Immature natural killer cell (primary cell): Measurements from ENCODE around the gene TRIM44. TPM values are rescaled to one million over a fixed set of nuclear protein-coding genes. Genes with fewer than 3 reads are reported as not detected.
"Not testable (repeated sequence)": the region's sequence is repeated elsewhere in the genome, so short reads cannot be mapped to it uniquely, and the experiment has no call there.

ENCODE experiments used
- DNase-seq, 3 donors: peaks; one replicate each; pipeline ENCODE4 v3.0.0; 2022; ENCODE audit warnings: mixed read lengths in 1 of 3
- H3K27ac Mint-ChIP-seq, 6 donors: one replicate each; pipeline ENCODE4 v1.8.0; 2020; ENCODE audit warnings: mixed read lengths in 6 of 6, mild to moderate bottlenecking in 5 of 6, inconsistent platforms in 4 of 6, moderate library complexity in 3 of 6
- H3K27me3 Mint-ChIP-seq, 3 donors: one replicate each; pipeline ENCODE4 v1.8.0; 2020 to 2021; ENCODE audit warnings: low read depth in 3 of 3, mild to moderate bottlenecking in 3 of 3, mixed read lengths in 3 of 3, moderate library complexity in 3 of 3, inconsistent platforms in 1 of 3
- H3K36me3 Mint-ChIP-seq, 3 donors: one replicate each; pipeline ENCODE4 v1.8.0; 2020; ENCODE audit warnings: mixed read lengths in 3 of 3, inconsistent platforms in 2 of 3, mild to moderate bottlenecking in 2 of 3
- H3K4me1 Mint-ChIP-seq, 2 donors: one replicate each; pipeline ENCODE4 v1.8.0; 2020; ENCODE audit warnings: inconsistent platforms in 2 of 2, mild to moderate bottlenecking in 2 of 2, mixed read lengths in 2 of 2, moderate library complexity in 1 of 2
- H3K4me3 Mint-ChIP-seq, 5 donors: one replicate each; pipeline ENCODE4 v1.8.0; 2020; ENCODE audit warnings: mild to moderate bottlenecking in 5 of 5, mixed read lengths in 5 of 5, inconsistent platforms in 3 of 5, moderate library complexity in 3 of 5
- H3K9me3 Mint-ChIP-seq, 6 donors: one replicate each; pipeline ENCODE4 v1.8.0; 2020; ENCODE audit warnings: mild to moderate bottlenecking in 6 of 6, mixed read lengths in 6 of 6, inconsistent platforms in 4 of 6, moderate library complexity in 3 of 6
- polyA plus RNA-seq, 3 donors: library from polyadenylated mRNA; unstranded; fragments of 300-500 nt; fragmentation: Illumina TruSeq; gene quantifications; one replicate each; pipeline ENCODE4 v1.2.3, GENCODE V29; 2021

Gene TRIM44
- polyA plus RNA-seq, 3 donors from 2014 or later = 36.0 to 55.3 (median 41.1) TPM

DNA sequence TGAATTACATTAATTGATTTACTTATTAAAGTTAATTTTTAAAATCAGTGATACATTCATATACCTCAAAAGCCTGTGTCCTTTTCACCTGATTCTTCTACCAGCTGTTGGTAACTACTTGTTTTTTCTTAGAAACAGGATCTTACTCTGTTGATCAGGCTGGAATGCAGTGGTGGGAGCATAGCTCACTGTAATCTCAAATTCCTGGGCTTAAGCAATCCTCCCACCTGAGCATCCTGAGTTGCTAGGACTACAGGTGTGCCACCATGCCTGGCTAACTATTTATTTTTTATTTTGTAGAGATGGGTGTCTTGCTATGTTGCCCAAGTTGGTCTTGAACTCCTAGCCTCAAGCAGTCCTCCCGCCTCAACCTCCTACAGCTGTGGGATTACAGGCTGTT, 4.7 kb downstream of the TRIM44 start:
- Mint-ChIP-seq H3K4me3 (no peak overlapping the region), H3K4me1 (peaks cover 66 to 92% of the 10 kb centered on the region in 2 donors), H3K9me3 (peaks cover 6 to 31% (median 18%) of the 10 kb centered on the region in 6 donors), H3K27me3 (peaks cover 2 to 15% (median 14%) of the 10 kb centered on the region in 3 donors), H3K27ac (no peak overlapping the region), H3K36me3 (peaks cover 16 to 31% (median 30%) of the 10 kb centered on the region in 3 donors)
- DNase-seq = no peak

DNA sequence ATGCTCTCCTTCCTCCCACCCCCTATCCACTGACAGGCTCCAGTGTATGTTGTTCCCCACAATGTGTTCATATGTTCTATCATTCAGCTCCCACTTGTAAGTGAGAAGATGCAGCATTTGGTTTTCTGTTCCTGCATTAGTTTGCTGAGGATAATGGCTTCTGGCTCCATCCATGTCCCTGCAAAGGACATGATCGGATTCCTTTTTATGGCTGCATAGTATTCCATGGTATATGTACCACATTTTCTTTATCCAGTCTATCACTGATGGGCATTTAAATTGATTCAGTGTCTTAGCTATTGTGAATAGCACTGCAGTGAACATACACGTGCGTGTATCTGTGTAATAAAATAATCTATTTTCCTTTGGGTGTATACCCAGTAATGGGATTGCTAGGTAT, 5.8 kb downstream of the TRIM44 start:
- H3K36me3 Mint-ChIP-seq = peaks cover 16 to 30% (median 30%) of the 10 kb centered on the region in 3 donors
- not testable (repeated sequence) for H3K27me3 Mint-ChIP-seq, H3K27ac Mint-ChIP-seq, DNase-seq, H3K4me3 Mint-ChIP-seq
- H3K9me3 Mint-ChIP-seq = peaks cover 6 to 27% (median 18%) of the 10 kb centered on the region in 6 donors
- peaks cover 69 to 94% of the 10 kb centered on the region in 2 donors for H3K4me1 Mint-ChIP-seq

DNA sequence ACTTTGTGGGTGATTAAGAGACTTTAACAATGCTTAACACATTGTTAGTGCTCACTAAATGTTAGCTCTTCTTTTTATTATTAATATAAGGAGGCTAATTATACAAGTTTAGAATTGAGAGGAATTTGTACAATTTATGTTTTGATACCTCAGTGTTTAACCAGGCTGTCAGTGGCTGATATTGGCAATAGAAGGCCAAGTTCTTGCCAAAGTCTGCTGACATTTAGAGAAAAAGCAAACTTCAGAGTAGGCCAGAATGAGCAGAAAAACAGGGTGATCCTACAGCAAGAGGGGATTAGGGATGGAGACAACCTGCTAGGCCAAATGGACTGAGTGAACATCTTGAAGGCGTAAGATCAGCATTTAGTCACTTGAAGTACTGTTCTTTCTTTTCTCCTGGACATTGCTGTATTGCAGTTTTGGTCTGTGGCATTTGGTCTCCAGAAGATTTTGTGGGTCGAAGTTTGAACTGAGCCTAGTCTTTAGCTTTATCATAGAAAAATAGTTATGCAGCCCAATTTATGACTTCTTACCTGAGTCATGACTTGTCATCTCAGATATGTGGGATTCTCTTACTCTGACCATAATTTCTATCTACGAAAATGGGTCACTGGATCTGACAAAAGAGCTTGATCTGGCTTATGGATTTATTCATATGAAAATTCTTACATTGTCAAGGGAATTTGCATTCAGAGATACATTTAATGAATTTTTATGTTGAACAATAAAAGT, 9.0 kb downstream of the TRIM44 start:
- Mint-ChIP-seq H3K4me3 (no peak overlapping the region), H3K9me3 (peaks cover 0 to 4% (median 0%) of the 10 kb centered on the region in 6 donors), H3K4me1 (peaks cover 62 to 91% of the 10 kb centered on the region in 2 donors), H3K36me3 (peaks cover 4 to 16% (median 10%) of the 10 kb centered on the region in 3 donors), H3K27me3 (no peaks in the 10 kb centered on the region), H3K27ac (peak overlapping the region in 1 of 6 donors; percentile 10)
- no peak for DNase-seq

DNA sequence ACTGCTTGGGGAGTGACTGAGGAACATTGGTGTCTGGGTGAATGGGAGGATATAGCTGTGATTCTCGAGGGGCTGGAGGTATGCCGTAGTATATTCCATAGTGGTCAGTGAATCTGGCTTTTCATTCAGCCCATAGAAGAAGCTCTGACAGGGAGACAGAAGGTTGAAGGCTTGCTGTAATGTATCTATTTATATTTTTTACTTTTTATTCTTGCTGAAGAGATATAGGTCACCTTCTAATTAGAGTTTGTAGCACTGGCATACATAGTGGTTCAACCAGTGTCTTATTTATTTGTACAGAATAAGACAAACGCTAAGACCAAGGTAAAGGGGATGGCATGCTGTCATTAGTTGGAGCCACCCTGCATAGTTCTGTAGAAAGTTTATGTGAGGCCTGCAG, 10.0 kb downstream of the TRIM44 start:
- no peak for DNase-seq
- Mint-ChIP-seq H3K27me3 (no peaks in the 10 kb centered on the region), H3K27ac (no peak overlapping the region), H3K4me3 (no peak overlapping the region), H3K36me3 (peaks cover 4 to 14% (median 8%) of the 10 kb centered on the region in 3 donors), H3K9me3 (no peaks in the 10 kb centered on the region), H3K4me1 (peaks cover 63 to 91% of the 10 kb centered on the region in 2 donors)

DNA sequence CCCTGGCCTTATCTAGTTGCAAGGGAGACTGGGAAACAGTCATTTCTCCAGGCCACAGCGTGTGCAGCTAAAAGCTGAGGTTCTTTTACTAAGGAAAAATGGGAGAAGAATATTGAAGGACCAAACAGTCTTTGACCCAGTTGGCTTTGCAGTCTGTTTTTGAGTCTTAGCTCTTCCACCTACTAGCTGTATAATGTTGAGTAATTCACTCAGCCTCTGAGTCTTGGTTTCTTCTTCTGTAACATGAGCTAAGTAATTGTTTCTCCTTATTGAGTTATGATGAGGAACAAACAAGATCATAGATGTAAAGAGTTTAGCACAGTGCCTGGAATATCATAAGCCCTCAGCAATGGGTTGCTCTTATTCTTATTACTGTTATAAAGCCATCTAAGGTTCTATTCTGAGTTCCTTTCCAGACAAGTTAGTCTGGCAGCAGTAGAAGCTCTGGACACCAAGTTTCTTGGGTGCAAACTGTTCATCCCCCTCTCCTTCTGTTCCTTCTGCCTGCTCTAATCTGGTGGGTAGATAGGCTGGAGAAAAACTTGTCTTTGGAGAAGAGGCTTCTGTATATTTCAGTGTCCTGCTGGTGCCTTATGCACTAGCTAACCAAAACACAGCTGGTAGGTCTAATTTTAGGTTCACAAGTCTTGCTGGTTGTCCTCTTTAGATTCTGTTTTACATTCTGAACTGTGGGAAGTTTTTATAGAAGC, 13.5 kb downstream of the TRIM44 start:
- Mint-ChIP-seq H3K4me1 (peaks cover 56 to 91% of the 10 kb centered on the region in 2 donors), H3K9me3 (no peaks in the 10 kb centered on the region), H3K4me3 (no peak overlapping the region), H3K27me3 (no peaks in the 10 kb centered on the region), H3K27ac (peak overlapping the region in 1 of 6 donors; percentile 4), H3K36me3 (no peaks in the 10 kb centered on the region)
- DNase-seq = no peak

DNA sequence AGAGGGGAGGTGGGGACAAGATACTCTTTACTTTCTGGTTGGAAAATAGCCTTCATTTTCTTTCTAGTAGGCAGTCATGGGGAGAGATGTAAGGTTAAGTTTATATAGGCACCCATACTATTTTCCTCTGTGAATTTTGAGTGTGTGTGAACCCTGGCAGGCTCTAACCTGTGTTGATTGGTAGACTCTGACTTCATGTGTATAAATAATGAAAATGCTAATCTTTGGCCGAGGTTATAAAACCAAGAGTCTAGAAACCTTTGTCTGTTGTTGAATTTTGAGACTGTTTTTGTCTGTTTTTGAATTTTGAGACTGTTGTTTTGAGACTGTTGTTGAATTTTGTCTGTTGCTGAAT, 14.0 kb downstream of the TRIM44 start:
- no peak for DNase-seq
- no peak overlapping the region for H3K4me3 Mint-ChIP-seq
- no peaks in the 10 kb centered on the region for H3K9me3 Mint-ChIP-seq
- no peak overlapping the region for H3K27ac Mint-ChIP-seq
- peaks cover 56 to 91% of the 10 kb centered on the region in 2 donors for H3K4me1 Mint-ChIP-seq
- H3K27me3 Mint-ChIP-seq = no peaks in the 10 kb centered on the region
- H3K36me3 Mint-ChIP-seq = peaks cover 0 to 4% (median 0%) of the 10 kb centered on the region in 3 donors

DNA sequence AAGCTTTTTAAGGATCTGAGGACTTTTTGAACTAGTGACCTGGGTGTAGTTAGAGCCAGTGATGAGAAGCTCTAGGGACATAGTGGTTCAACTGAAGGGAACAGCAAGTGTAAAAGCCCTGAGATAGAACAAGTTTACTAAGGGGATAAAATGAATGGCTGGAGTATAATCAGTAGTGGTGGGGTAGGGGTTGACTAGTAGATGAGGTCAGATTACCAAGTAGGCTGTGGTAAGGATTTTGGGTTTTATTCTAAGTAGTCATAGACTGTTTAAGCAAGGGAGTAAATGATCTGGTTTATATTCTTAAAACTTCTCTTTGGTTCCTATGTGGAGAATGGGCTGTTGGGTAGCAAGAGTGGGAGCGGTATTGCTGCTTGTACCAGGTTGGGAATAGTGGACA, 15.3 kb downstream of the TRIM44 start:
- peaks cover 0 to 6% (median 0%) of the 10 kb centered on the region in 3 donors for H3K36me3 Mint-ChIP-seq
- no peak for DNase-seq
- H3K4me1 Mint-ChIP-seq = peaks cover 49 to 91% of the 10 kb centered on the region in 2 donors
- peak overlapping the region in 2 of 6 donors; percentile 0 to 4 for H3K27ac Mint-ChIP-seq
- no peaks in the 10 kb centered on the region for H3K9me3 Mint-ChIP-seq
- H3K4me3 Mint-ChIP-seq = no peak overlapping the region
- H3K27me3 Mint-ChIP-seq = no peaks in the 10 kb centered on the region

DNA sequence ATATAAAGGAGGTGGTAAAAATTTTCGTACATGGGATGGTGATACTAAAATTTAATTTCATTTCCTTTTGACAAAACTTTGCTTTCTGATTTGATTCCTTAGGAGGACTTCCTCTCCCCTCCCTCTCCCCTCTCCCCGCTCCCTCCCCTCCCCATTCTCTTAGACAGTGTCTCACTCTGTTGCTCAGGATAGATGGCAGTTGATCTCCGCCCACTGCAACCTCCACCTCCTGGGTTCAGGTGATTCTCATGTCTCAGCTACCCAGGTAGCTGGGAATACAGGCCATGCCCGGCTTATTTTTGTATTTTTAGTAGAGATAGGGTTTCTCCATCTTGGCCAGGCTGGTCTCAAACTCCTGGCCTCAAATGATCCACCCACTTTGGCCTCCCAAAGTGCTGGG, 15.9 kb downstream of the TRIM44 start:
- no peak overlapping the region for H3K27ac Mint-ChIP-seq
- peaks cover 46 to 91% of the 10 kb centered on the region in 2 donors for H3K4me1 Mint-ChIP-seq
- H3K4me3 Mint-ChIP-seq = no peak overlapping the region
- DNase-seq = no peak
- H3K36me3 Mint-ChIP-seq = peaks cover 0 to 6% (median 0%) of the 10 kb centered on the region in 3 donors
- H3K27me3 Mint-ChIP-seq = no peaks in the 10 kb centered on the region
- H3K9me3 Mint-ChIP-seq = no peaks in the 10 kb centered on the region

DNA sequence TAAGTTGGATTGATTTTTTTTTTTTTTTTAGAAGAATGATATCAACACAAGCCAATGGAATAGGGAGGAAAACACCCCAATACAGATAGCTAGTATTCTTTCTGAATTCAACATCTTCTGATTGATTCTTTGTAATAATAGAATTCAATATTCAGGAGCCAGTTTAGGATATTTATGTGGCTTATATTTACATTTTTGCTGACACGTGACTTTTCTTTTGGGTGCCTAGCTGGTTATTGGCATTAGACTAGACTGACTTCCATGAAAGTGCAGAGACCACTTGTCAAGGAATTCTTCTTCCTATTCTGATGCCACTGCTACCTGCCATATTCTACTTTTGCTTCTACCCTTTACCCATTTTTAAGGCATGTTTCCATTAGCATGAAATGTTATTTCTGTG, 16.4 kb downstream of the TRIM44 start:
- H3K4me1 Mint-ChIP-seq = peaks cover 41 to 91% of the 10 kb centered on the region in 2 donors
- H3K27me3 Mint-ChIP-seq = no peaks in the 10 kb centered on the region
- H3K9me3 Mint-ChIP-seq = no peaks in the 10 kb centered on the region
- no peak for DNase-seq
- H3K27ac Mint-ChIP-seq = no peak overlapping the region
- peaks cover 0 to 6% (median 0%) of the 10 kb centered on the region in 3 donors for H3K36me3 Mint-ChIP-seq
- no peak overlapping the region for H3K4me3 Mint-ChIP-seq

DNA sequence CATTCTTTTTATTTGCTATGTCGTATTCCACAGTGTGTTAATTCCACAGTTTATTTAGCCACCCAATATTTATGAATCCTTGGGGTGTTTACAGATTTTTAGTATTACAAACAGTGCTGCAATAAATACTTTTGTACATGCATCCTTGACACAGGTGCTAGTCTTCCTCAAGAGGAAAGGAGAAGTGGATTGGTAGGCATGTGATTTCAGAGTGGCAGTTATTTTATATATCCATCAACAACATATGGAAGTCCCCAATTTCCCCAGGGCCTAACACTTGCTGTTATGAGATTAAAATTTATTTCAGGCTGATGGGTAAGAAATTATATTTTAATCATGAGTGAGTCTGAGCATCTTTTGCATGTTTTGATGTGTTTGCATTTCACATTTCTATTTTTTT, 17.9 kb downstream of the TRIM44 start:
- Mint-ChIP-seq H3K4me1 (peaks cover 34 to 88% of the 10 kb centered on the region in 2 donors), H3K36me3 (peaks cover 0 to 13% (median 6%) of the 10 kb centered on the region in 3 donors), H3K27me3 (no peaks in the 10 kb centered on the region), H3K9me3 (no peaks in the 10 kb centered on the region), H3K27ac (no peak overlapping the region), H3K4me3 (no peak overlapping the region)
- no peak for DNase-seq

DNA sequence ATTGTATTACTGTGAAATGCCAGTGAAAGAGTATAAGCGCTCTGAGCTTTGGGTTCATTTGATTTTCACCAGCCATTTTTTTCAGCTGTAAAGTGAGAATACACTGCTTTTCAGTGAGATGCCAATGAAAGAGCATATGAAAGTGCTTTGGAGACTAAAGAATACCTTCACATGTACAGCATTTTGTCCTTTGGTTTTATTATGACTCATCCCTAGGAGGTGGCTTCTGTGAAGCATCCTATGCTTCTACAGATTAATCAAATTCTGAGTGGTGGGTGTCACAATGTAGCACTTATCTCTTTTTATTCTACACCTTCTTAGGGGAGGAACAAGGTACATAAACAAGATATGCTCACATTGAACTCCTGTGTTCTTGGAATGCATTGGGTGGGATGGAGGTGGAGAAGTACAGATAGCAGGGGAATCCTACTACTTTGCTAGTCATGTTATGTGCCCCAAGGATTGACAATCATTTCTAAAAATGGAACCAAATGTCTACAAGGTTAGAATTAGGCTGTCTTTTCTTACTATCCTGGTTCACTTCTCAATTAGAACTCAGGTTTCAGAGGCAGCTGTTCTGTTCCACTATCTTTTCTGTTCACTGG, 18.7 kb downstream of the TRIM44 start:
- peaks cover 3 to 19% (median 6%) of the 10 kb centered on the region in 3 donors for H3K36me3 Mint-ChIP-seq
- DNase-seq = no peak
- H3K4me3 Mint-ChIP-seq = no peak overlapping the region
- peaks cover 31 to 82% of the 10 kb centered on the region in 2 donors for H3K4me1 Mint-ChIP-seq
- H3K27ac Mint-ChIP-seq = peak overlapping the region in 1 of 6 donors; percentile 22
- H3K27me3 Mint-ChIP-seq = no peaks in the 10 kb centered on the region
- H3K9me3 Mint-ChIP-seq = no peaks in the 10 kb centered on the region

DNA sequence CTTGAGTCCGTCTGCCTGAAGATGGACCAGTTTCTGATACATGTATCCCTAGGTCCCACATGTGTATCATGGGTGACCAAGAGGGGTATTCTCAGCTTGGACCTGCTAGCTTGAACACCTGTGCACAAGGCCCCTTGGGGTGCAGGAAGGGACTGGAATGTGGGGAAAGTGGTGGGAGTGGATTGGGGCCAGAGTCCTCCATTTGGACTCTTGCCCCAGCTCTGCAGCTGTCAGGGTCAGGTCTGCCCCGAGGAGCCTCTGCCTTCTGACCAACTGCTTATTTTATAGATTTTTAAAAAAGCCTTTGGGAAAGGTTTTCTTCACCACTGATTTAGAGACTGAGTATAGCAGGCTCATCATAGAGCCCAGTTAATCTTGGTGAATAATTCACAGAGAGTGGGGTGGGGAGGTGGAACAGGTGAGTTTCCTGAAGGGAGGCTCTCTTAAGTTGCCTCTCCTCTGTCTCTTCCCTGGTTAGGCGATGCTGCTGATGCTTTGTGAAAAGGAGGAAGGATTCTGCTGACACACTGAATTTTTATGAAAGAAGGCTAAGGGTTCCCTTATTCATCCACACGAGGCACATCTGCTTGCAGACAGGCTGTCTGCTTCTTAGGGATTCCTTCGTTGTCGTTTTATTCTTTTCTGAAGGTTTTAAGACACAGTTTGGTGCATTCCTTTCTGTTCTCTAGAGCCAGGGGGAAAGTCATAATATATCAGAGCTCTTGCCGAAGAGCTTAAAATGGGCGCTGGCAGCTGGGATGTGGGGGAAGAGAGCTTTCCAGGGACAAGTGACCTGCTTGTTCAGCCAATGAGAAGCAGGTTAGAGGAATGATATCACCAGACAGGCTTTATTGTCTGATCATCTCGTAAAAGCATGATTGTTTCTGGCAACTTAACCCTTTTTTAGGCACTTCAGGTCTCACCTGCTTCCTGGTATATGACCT, 19.9 kb downstream of the TRIM44 start:
- no peak for DNase-seq
- peak overlapping the region in 1 of 6 donors; percentile 36 for H3K27ac Mint-ChIP-seq
- no peak overlapping the region for H3K4me3 Mint-ChIP-seq
- H3K36me3 Mint-ChIP-seq = peaks cover 8 to 30% (median 11%) of the 10 kb centered on the region in 3 donors
- no peaks in the 10 kb centered on the region for H3K9me3 Mint-ChIP-seq
- no peaks in the 10 kb centered on the region for H3K27me3 Mint-ChIP-seq
- peaks cover 26 to 78% of the 10 kb centered on the region in 2 donors for H3K4me1 Mint-ChIP-seq

DNA sequence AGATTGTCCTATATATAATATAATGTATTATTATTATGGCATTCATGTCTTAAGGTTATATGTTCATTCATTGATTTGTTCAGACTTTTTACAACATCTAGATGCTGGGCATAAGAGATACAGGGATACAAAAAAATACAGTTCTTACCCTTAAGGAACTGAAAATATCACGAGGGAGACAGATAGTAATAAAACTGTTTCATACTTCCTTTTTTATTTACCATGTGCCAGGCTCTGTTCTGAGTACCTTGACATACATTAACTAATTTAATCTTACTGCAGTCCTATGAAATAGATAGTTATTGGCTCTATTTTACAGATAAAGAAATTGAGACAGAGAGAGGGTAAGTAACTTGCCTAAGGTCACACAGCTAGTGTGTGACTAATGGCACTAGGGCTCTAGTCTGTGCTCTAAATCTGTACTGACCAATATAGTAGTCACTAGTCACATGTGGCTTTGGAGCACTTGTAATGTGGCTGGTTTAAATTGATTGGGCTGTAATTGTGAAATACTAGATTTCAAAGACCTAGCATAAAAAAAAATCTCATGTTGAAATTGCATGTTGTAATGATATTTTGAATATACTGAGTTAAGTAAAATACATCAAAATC, 21.3 kb downstream of the TRIM44 start:
- no peaks in the 10 kb centered on the region for H3K9me3 Mint-ChIP-seq
- peaks cover 8 to 37% (median 13%) of the 10 kb centered on the region in 3 donors for H3K36me3 Mint-ChIP-seq
- H3K27me3 Mint-ChIP-seq = no peaks in the 10 kb centered on the region
- H3K27ac Mint-ChIP-seq = no peak overlapping the region
- no peak for DNase-seq
- H3K4me1 Mint-ChIP-seq = peaks cover 23 to 82% of the 10 kb centered on the region in 2 donors
- H3K4me3 Mint-ChIP-seq = no peak overlapping the region
